ENCODE data around the gene EEF2KMT. TPM values are rescaled to one million over a fixed set of nuclear protein-coding genes. Genes with fewer than 3 reads are reported as not detected.

Gene EEF2KMT
- total and polyA plus RNA-seq, 2 of the 13 experiments (the other 11 are each of a cell fraction or from before 2014, with no cell fraction given), result 10.7 to 26.9 TPM

DNA sequence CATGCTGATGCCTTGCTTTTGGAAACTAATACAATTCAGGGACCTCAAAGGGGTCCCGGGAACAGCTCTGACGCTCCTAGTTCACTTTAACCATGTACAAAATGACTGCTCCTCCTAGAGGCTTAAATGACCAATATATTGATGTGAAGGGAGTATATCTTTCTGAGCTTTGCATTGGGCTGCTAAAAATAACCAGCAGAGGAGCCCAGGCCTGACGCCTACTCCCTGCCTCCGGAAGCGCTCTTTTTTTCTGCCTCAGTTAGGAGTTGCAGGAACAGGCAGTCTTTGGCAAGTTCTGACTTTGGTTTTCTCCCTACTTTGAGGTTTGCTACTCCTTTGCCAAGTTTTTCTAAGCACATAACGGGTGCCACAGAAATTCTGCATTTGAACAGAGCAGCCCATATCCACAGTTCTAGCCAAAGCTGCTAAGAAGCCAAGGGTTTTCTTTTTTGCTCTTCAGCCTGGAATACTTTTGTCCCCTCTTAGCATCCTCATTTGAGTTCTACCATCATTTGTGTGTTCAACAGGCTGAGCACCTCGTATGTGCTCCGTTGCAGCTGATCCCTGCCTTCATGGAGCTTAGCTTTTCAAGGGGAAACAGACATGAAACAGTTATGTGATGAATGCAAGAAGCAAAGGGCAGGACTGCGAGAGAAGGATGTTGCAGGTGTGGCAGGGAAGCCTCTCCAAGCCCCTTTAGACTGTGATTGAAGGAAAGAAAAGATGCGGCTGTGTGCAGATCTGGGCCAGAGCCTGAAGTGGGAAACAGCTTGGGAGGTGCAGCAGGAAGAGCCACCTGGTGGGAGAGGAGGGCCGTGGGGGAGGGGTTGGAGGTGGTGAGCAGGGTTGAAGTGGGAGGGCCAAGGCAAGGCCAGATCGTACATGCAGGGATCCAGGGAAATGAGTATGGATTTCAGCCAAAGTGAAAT is 61.1 kb downstream of the EEF2KMT start (continued):
- TF ChIP-seq, protein P1, sequence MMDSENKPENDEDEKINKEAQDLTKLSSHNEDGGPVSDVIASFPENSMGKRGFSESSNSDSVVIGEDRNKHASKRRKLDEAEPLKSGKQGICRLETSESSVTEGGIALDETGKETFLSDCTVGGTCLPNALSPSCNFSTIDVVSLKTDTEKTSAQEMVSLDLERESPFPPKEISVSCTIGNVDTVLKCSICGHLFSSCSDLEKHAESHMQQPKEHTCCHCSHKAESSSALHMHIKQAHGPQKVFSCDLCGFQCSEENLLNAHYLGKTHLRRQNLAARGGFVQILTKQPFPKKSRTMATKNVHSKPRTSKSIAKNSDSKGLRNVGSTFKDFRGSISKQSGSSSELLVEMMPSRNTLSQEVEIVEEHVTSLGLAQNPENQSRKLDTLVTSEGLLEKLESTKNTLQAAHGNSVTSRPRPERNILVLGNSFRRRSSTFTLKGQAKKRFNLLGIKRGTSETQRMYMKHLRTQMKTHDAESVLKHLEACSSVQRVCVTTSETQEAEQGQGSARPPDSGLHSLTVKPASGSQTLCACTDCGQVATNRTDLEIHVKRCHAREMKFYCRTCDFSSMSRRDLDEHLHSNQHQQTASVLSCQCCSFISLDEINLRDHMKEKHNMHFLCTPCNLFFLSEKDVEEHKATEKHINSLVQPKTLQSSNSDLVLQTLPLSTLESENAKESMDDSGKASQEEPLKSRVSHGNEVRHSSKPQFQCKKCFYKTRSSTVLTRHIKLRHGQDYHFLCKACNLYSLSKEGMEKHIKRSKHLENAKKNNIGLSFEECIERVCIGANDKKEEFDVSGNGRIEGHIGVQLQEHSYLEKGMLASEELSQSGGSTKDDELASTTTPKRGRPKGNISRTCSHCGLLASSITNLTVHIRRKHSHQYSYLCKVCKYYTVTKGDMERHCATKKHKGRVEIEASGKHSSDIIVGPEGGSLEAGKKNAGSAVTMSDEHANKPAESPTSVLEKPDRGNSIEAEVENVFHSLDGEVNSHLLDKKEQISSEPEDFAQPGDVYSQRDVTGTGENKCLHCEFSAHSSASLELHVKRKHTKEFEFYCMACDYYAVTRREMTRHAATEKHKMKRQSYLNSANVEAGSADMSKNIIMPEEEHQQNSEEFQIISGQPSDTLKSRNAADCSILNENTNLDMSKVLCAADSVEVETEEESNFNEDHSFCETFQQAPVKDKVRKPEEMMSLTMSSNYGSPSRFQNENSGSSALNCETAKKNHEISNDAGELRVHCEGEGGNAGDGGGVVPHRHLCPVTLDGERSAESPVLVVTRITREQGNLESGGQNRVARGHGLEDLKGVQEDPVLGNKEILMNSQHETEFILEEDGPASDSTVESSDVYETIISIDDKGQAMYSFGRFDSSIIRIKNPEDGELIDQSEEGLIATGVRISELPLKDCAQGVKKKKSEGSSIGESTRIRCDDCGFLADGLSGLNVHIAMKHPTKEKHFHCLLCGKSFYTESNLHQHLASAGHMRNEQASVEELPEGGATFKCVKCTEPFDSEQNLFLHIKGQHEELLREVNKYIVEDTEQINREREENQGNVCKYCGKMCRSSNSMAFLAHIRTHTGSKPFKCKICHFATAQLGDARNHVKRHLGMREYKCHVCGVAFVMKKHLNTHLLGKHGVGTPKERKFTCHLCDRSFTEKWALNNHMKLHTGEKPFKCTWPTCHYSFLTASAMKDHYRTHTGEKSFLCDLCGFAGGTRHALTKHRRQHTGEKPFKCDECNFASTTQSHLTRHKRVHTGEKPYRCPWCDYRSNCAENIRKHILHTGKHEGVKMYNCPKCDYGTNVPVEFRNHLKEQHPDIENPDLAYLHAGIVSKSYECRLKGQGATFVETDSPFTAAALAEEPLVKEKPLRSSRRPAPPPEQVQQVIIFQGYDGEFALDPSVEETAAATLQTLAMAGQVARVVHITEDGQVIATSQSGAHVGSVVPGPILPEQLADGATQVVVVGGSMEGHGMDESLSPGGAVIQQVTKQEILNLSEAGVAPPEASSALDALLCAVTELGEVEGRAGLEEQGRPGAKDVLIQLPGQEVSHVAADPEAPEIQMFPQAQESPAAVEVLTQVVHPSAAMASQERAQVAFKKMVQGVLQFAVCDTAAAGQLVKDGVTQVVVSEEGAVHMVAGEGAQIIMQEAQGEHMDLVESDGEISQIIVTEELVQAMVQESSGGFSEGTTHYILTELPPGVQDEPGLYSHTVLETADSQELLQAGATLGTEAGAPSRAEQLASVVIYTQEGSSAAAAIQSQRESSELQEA (CRISPR knock-in tag; IDR thresholded peaks at IDR 0.05; ENCODE audit: not compliant biosample characterization), result no peak
- TF ChIP-seq LCORL (IDR thresholded peaks at IDR 0.05) (no peak), LCORL (CRISPR knock-in tag; IDR thresholded peaks at IDR 0.05) (peak; percentile 36; the same call in 1 of the 2 replicates), LBX2 (CRISPR knock-in tag; IDR thresholded peaks at IDR 0.05; ENCODE audit: borderline replicate concordance) (no peak), ZNF451 (CRISPR knock-in tag; IDR thresholded peaks at IDR 0.05) (no peak), ZNF773 (CRISPR knock-in tag; IDR thresholded peaks at IDR 0.05; ENCODE audit: borderline replicate concordance) (no peak), SALL2 (CRISPR knock-in tag; IDR thresholded peaks at IDR 0.05) (no peak), SMAD1 (CRISPR knock-in tag; IDR thresholded peaks at IDR 0.05; ENCODE audit: borderline replicate concordance, low read depth) (no peak), ZNF143 (CRISPR knock-in tag; IDR thresholded peaks at IDR 0.05) (no peak), ZNF761 (CRISPR knock-in tag; conservative IDR thresholded peaks at IDR 0.05) (no peak), ZNF547 (CRISPR knock-in tag; IDR thresholded peaks at IDR 0.05) (no peak), THRA (CRISPR knock-in tag; IDR thresholded peaks at IDR 0.05; ENCODE audit: borderline replicate concordance) (no peak), EZH2 (conservative IDR thresholded peaks at IDR 0.05; ENCODE audit: low read depth, low read length) (no peak), EEA1 (CRISPR knock-in tag; IDR thresholded peaks at IDR 0.05; ENCODE audit: borderline replicate concordance) (no peak), ZNF121 (CRISPR knock-in tag; IDR thresholded peaks at IDR 0.05) (no peak), TCF7L2 (IDR thresholded peaks at IDR 0.05; ENCODE audit: low read depth, low read length) (no peak), SRY (CRISPR knock-in tag; IDR thresholded peaks at IDR 0.05) (no peak), STAG1 (CRISPR knock-in tag; IDR thresholded peaks at IDR 0.05) (0 out of 2 replicates have a peak, but pooled peaks have one; percentile 14), MED8 (CRISPR knock-in tag; IDR thresholded peaks at IDR 0.05; ENCODE audit: insufficient replicate concordance) (no peak)
- TF ChIP-seq, protein P2, sequence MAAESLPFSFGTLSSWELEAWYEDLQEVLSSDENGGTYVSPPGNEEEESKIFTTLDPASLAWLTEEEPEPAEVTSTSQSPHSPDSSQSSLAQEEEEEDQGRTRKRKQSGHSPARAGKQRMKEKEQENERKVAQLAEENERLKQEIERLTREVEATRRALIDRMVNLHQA (CRISPR knock-in tag; IDR thresholded peaks at IDR 0.05), result no peak
